ENCODE results near the gene RALGPS2.

DNA sequence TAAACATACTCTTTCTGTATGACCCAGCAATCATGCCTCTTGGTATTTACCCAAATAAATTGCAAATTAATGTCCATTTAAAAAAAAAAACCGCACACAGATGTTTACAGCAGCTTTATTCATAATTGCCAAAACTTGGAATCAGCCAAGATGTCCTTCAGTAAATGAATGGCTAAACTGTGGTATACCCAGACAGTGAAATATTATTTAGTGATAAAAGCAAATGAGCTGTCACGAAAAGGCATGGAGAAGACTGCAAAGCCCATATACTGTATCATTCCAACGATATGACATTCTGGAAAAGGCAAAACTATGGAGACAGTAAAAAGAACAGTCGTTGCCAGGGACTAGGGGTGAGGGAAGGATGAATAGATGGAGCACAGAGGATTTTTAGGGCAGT is 223.6 kb downstream of the RALGPS2 start:
- TF ChIP-seq EZH2 (IDR thresholded peaks at IDR 0.05; ENCODE audit: insufficient read depth, poor library complexity, severe bottlenecking), result no peak
- TF ChIP-seq EZH2phosphoT487 (IDR thresholded peaks at IDR 0.05; ENCODE audit: insufficient read depth, low read depth), result no peak
